Liver (tissue), 3 donors: Measurements from ENCODE around the gene GP1BB.

Experiments used
- CTCF ChIP-seq: fragments of 150-350 bp; IDR thresholded peaks from 2 replicates; pipeline ENCODE4 v1.5.1; 2017; ENCODE audit warnings: improper control_type of control experiment, low read depth, low read length; ENCODE audit not compliant: missing input control
- FOXA1 ChIP-seq: IDR thresholded peaks from 2 replicates; pipeline ENCODE4 v1.6.1; 2016; ENCODE audit warnings: antibody characterized with exemption
- GABPA ChIP-seq, 2 donors: IDR thresholded peaks in 1 of 2; conservative IDR thresholded peaks in 1 of 2; 2 replicates each; pipeline ENCODE4 v1.6.1; 2016; ENCODE audit warnings: antibody characterized with exemption in 2 of 2, mild to moderate bottlenecking in 1 of 2, moderate library complexity in 1 of 2
- JUND ChIP-seq, 2 donors: IDR thresholded peaks; 2 replicates each; pipeline ENCODE4 v1.6.1; 2016; ENCODE audit warnings: antibody characterized with exemption in 2 of 2
- NR2F2 ChIP-seq: IDR thresholded peaks from 2 replicates; pipeline ENCODE4 v1.6.1; 2016; ENCODE audit warnings: antibody characterized with exemption
- RAD21 ChIP-seq, 2 donors: IDR thresholded peaks; 2 replicates each; pipeline ENCODE4 v1.6.1; 2016; ENCODE audit warnings: antibody characterized with exemption in 2 of 2, mild to moderate bottlenecking in 2 of 2
- REST ChIP-seq: IDR thresholded peaks from 2 replicates; pipeline ENCODE4 v1.6.1; 2016; ENCODE audit warnings: antibody characterized with exemption, mild to moderate bottlenecking
- TAF1 ChIP-seq: conservative IDR thresholded peaks from 2 replicates; pipeline ENCODE4 v1.6.1; 2016; ENCODE audit warnings: antibody characterized with exemption, mild to moderate bottlenecking
- YY1 ChIP-seq: IDR thresholded peaks from 2 replicates; pipeline ENCODE4 v1.6.1; 2016; ENCODE audit warnings: antibody characterized with exemption, mild to moderate bottlenecking
- donor health status: healthy.
- donor health status: healthy.

GRCh38 chr22:19753090-19753842 is 29.9 kb downstream of the GP1BB start:
- TF ChIP-seq CTCF = no peak
- TF ChIP-seq RAD21 (IDR thresholded peaks at IDR 0.05) = no peak
- TF ChIP-seq YY1 = no peak
- no peak for TF ChIP-seq REST
- TF ChIP-seq NR2F2 = no peak
- no peak for TF ChIP-seq GABPA (IDR thresholded peaks at IDR 0.05 in 1 of 2, conservative IDR thresholded peaks at IDR 0.05 in 1 of 2)
- TF ChIP-seq JUND (IDR thresholded peaks at IDR 0.05) = no peak
- no peak for TF ChIP-seq FOXA1
- TF ChIP-seq TAF1 = no peak
